Sigmoid colon (tissue), 7 donors: Measurements from ENCODE around the gene SMIM44. TPM values are rescaled to one million over a fixed set of nuclear protein-coding genes. Genes with fewer than 3 reads are reported as not detected.
"Not testable (repeated sequence)": the region's sequence is repeated elsewhere in the genome, so short reads cannot be mapped to it uniquely, and the experiment has no call there.

Experiments
- DNase-seq: peaks from one replicate; pipeline ENCODE4 v3.0.0-alpha.2; 2019
- H3K27ac ChIP-seq, 4 donors: fragments of 200-600 bp; sonication (generic); one replicate each; pipeline ENCODE4 v1.5.1; 2016 to 2019; ENCODE audit warnings: mild to moderate bottlenecking in 1 of 4
- H3K27me3 ChIP-seq, 3 donors: fragments of 200-600 bp; sonication (generic); one replicate each; pipeline ENCODE4 v1.5.1; 2019; ENCODE audit warnings: mild to moderate bottlenecking in 1 of 3
- H3K36me3 ChIP-seq, 4 donors: fragments of 200-600 bp; sonication (generic); one replicate each; pipeline ENCODE4 v1.5.1; 2016 to 2019
- H3K4me1 ChIP-seq, 4 donors: fragments of 200-600 bp; sonication (generic); one replicate each; pipeline ENCODE4 v1.5.1; 2017 to 2019
- H3K4me3 ChIP-seq, 4 donors: fragments of 200-600 bp; sonication (generic); one replicate each; pipeline ENCODE4 v1.5.1; 2017 to 2019; ENCODE audit warnings: mild to moderate bottlenecking in 2 of 4, moderate library complexity in 1 of 4
- H3K9me3 ChIP-seq, 4 donors: fragments of 200-600 bp in 3 of 4; sonication (generic) in 3 of 4; one replicate each; pipeline versions ENCODE4 v1.5.1 to v1.6.1; 2013 to 2019
- EP300 ChIP-seq, 4 donors: sonication (generic); formaldehyde crosslinking; IDR thresholded peaks; one replicate each; pipeline ENCODE4 v1.6.1; 2017; ENCODE audit warnings: antibody characterized with exemption in 4 of 4
- POLR2A ChIP-seq, 2 donors: fragments of 450-650 bp; IDR thresholded peaks; one replicate each; pipeline ENCODE4 v1.6.1; 2016; ENCODE audit warnings: antibody characterized with exemption in 2 of 2, mild to moderate bottlenecking in 2 of 2, moderate library complexity in 2 of 2
- POLR2AphosphoS5 ChIP-seq, 4 donors: sonication (generic); formaldehyde crosslinking; IDR thresholded peaks; one replicate each; pipeline ENCODE4 v1.6.1; 2017; ENCODE audit warnings: antibody characterized with exemption in 4 of 4
- WGBS, 2 donors: extraction: QIAGEN DNeasy Blood & Tissue Kit; methylation state at CpG; one replicate each; pipeline ENCODE4 v1.1.7; 2013; 5-methylcytosine and 5-hydroxymethylcytosine counted together
- intact Hi-C: fragments of 100-400 bp; cut with DNase I; formaldehyde crosslinking; loops from one replicate; pipeline ENCODE4 v1.15.1; 2023
- polyA plus RNA-seq, 3 donors: library from polyadenylated mRNA; stranded (reverse); fragments of 200-250 nt; gene quantifications; one replicate each; pipeline ENCODE4 v1.2.3, GENCODE V29; 2013
- total RNA-seq, 4 donors: library from RNA; depleted of rRNA; stranded (reverse); fragments of >200 nt; gene quantifications; one replicate each; pipeline ENCODE4 v1.1.0, GENCODE V29; 2016
- TF ChIP-seq, protein P1 (sequence below), 4 experiments: fragments of 450-650 bp in 3 of 4; fragments of 200-600 bp in 1 of 4; IDR thresholded peaks; one replicate each; pipeline ENCODE4 v1.5.1; 2016 to 2019; ENCODE audit warnings: antibody characterized with exemption in 4 of 4, mild to moderate bottlenecking in 3 of 4, moderate library complexity in 2 of 4
- donor health status: healthy with polysubstance abuse.
- donor health status: Bipolar disorder and iron deficiency.
- donor health status: healthy.

SMIM44 gene
- total and polyA plus RNA-seq, 7 donors, result 2.9 TPM; not detected in 6

GRCh38 chr19:3510727-3511126 is 27.5 kb upstream of the SMIM44 start:
- Histone ChIP-seq H3K27me3 (no peaks in the 10 kb centered on the region), H3K27ac (no peak overlapping the region), H3K4me3 (no peak overlapping the region), H3K4me1 (peaks cover 0 to 78% (median 39%) of the 10 kb centered on the region in 4 donors), H3K9me3 (no peaks in the 10 kb centered on the region), H3K36me3 (peaks cover 0 to 5% (median 2%) of the 10 kb centered on the region in 4 donors)
- intact Hi-C loops, result no loop called here
- 90 to 92% methylated on average over 22 of the region's 22 CpGs for WGBS, 2 donors
- TF ChIP-seq EP300 (IDR thresholded peaks at IDR 0.05) (no peak), POLR2AphosphoS5 (IDR thresholded peaks at IDR 0.05) (no peak), POLR2A (IDR thresholded peaks at IDR 0.05) (no peak)
- TF ChIP-seq, protein P1, sequence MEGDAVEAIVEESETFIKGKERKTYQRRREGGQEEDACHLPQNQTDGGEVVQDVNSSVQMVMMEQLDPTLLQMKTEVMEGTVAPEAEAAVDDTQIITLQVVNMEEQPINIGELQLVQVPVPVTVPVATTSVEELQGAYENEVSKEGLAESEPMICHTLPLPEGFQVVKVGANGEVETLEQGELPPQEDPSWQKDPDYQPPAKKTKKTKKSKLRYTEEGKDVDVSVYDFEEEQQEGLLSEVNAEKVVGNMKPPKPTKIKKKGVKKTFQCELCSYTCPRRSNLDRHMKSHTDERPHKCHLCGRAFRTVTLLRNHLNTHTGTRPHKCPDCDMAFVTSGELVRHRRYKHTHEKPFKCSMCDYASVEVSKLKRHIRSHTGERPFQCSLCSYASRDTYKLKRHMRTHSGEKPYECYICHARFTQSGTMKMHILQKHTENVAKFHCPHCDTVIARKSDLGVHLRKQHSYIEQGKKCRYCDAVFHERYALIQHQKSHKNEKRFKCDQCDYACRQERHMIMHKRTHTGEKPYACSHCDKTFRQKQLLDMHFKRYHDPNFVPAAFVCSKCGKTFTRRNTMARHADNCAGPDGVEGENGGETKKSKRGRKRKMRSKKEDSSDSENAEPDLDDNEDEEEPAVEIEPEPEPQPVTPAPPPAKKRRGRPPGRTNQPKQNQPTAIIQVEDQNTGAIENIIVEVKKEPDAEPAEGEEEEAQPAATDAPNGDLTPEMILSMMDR (IDR thresholded peaks at IDR 0.05), result no peak
- DNase-seq, result no peak

- intact Hi-C loops, result no loop called here
- Histone ChIP-seq H3K9me3 (no peaks in the 10 kb centered on the region), H3K4me3 (no peak overlapping the region), H3K27me3 (no peaks in the 10 kb centered on the region), H3K36me3 (peaks cover 0 to 5% (median 2%) of the 10 kb centered on the region in 4 donors), H3K27ac (peak overlapping the region in 3 of 4 donors; percentile 6 to 92 (median 90)), H3K4me1 (peaks cover 0 to 77% (median 43%) of the 10 kb centered on the region in 4 donors)
- TF ChIP-seq POLR2AphosphoS5 (IDR thresholded peaks at IDR 0.05) (peak in 1 of 4 donors; percentile 40), POLR2A (IDR thresholded peaks at IDR 0.05) (no peak)
- no peak for DNase-seq
- 91 to 93% methylated on average over 15 of the region's 15 CpGs for WGBS, 2 donors
Observed at GRCh38 chr19:3509566-3509989, 26.3 kb upstream of the SMIM44 start.

DNA sequence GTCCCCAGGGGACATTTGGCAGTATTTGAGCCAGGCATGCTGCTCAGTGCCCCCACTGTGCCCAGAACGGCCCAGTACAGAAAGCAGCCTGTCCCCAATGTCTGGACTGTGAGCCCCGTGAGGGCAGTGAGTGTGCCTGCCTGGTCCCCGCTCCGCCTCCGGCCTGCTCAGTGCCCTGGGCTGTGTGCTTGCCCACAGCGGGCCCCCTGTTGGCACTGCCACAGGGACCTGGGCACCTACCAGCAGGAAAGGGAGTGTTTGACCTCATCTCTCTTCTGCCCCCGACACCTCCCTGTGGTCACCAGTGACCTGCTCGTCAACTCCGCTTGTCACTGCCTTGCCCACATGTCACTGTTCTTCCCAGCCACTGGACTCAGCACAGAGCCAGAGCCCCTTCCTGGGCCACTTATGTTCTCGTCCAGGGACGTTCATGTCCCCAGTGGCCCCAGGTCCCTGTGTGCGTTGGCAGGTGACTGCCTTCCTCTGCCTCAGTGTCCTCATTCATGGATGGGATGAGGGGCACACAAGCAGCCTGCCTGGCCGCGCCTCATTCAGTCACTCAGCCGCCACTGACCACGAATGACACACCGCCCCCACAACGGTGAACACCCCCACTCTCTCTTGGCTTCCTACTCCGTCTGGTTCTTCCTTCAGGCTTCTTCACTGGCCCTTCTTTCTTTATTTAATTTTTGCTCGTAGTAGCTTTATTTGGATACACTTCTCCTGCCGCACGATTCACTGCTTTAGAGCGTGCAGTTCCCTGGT is 25.7 kb upstream of the SMIM44 start:
- Histone ChIP-seq H3K27me3 (no peaks in the 10 kb centered on the region), H3K4me1 (peaks cover 0 to 73% (median 43%) of the 10 kb centered on the region in 4 donors), H3K27ac (peak overlapping the region in 3 of 4 donors; percentile 6 to 92 (median 90)), H3K9me3 (no peaks in the 10 kb centered on the region), H3K36me3 (peaks cover 0 to 5% (median 2%) of the 10 kb centered on the region in 4 donors), H3K4me3 (no peak overlapping the region)
- no peak for DNase-seq
- WGBS, 2 donors, result 88 to 91% methylated on average over 23 of the region's 23 CpGs
- intact Hi-C loops, result no loop called here
- no peak for TF ChIP-seq EP300 (IDR thresholded peaks at IDR 0.05)

DNA sequence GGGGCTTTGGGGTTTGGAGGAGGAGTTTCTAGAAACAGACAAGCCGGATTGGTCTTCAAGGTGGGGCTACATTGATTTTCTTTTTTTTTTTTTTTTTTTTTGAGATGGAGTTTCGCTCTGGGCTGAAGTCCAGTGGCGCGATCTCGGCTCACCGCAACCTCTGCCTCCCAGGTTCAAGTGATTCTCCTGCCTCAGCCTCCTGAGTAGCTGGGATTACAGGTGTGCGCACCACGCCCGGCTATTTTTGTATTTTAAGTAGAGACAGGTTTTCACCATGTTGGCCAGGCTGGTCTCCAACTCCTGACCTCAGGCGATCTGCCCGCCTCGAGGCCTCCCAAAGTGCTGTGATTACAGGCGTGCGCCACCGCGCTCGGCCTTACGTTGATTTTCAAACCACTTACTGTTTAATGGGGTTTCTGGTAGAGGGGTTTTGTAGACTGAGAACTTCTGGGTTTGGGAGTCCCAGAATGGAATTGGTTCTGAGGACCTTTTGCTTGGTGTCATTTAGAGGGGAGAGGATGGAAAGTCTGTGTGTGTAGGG is 24.9 kb upstream of the SMIM44 start:
- WGBS, 2 donors, result 90 to 94% methylated on average over 18 of the region's 18 CpGs
- H3K9me3 ChIP-seq, H3K27me3 ChIP-seq, intact Hi-C loops, H3K36me3 ChIP-seq, DNase-seq, H3K4me3 ChIP-seq: not testable (repeated sequence)
- Histone ChIP-seq H3K27ac (peak overlapping the region in 3 of 4 donors; percentile 83 to 92 (median 90)), H3K4me1 (peaks cover 0 to 66% (median 41%) of the 10 kb centered on the region in 4 donors)

GRCh38 chr19:3507371-3508120 is 24.3 kb upstream of the SMIM44 start:
- 45 to 48% methylated on average over 31 of the region's 31 CpGs for WGBS, 2 donors
- H3K4me3 ChIP-seq, result peak overlapping the region; percentile 75 to 92 (median 89)
- peak overlapping the region; percentile 81 to 92 (median 86) for H3K27ac ChIP-seq
- no peak for DNase-seq
- H3K36me3 ChIP-seq, result peaks cover 0 to 5% (median 2%) of the 10 kb centered on the region in 4 donors
- no peaks in the 10 kb centered on the region for H3K9me3 ChIP-seq
- TF ChIP-seq POLR2A (IDR thresholded peaks at IDR 0.05), result no peak
- TF ChIP-seq EP300 (IDR thresholded peaks at IDR 0.05), result no peak
- TF ChIP-seq, protein P1 (IDR thresholded peaks at IDR 0.05), result no peak
- TF ChIP-seq POLR2AphosphoS5 (IDR thresholded peaks at IDR 0.05), result no peak
- H3K4me1 ChIP-seq, result peaks cover 0 to 59% (median 38%) of the 10 kb centered on the region in 4 donors
- intact Hi-C loops, result loop anchor here (2.0 kb wide), 1 partner anchor 65 kb away; the partner anchor contains the start of gene HMG20B
- H3K27me3 ChIP-seq, result no peaks in the 10 kb centered on the region
